Hepatocyte (in vitro differentiated cells): ENCODE results near the gene ALDH4A1. TPM values are rescaled to one million over a fixed set of nuclear protein-coding genes. Genes with fewer than 3 reads are reported as not detected.

Experiments used
- DNase-seq: peaks from one replicate; pipeline ENCODE4 v3.0.0-alpha.2; 2016; ENCODE audit warnings: low spot score
- H2AFZ ChIP-seq: fragments of 200-600 bp; sonication (generic); 2 replicates; pipeline ENCODE4 v1.6.0; 2016; ENCODE audit warnings: antibody characterized with exemption, mild to moderate bottlenecking
- H3K27ac ChIP-seq: fragments of 200-600 bp; sonication (generic); 2 replicates; pipeline ENCODE4 v1.5.1; 2016; ENCODE audit warnings: mild to moderate bottlenecking
- H3K27me3 ChIP-seq: fragments of 200-600 bp; sonication (generic); 2 replicates; pipeline ENCODE4 v1.6.1; 2016
- H3K36me3 ChIP-seq: fragments of 200-600 bp; sonication (generic); replicated peaks from 2 replicates; pipeline ENCODE4 v1.5.1; 2016; ENCODE audit warnings: low read depth; ENCODE audit not compliant: insufficient read depth
- H3K4me1 ChIP-seq: fragments of 200-600 bp; sonication (generic); 2 replicates; pipeline ENCODE4 v1.5.1; 2016; ENCODE audit warnings: mild to moderate bottlenecking, moderate library complexity; ENCODE audit not compliant: insufficient read depth
- H3K4me2 ChIP-seq: fragments of 200-600 bp; sonication (generic); 2 replicates; pipeline ENCODE4 v1.6.0; 2016
- H3K4me3 ChIP-seq: fragments of 200-600 bp; sonication (generic); 2 replicates; pipeline ENCODE4 v1.5.1; 2016; ENCODE audit warnings: mild to moderate bottlenecking
- H3K79me2 ChIP-seq: fragments of 200-600 bp; sonication (generic); 2 replicates; pipeline ENCODE4 v1.6.0; 2017; ENCODE audit warnings: mild to moderate bottlenecking
- H3K9me2 ChIP-seq: fragments of 200-600 bp; sonication (generic); replicated peaks from 2 replicates; pipeline ENCODE4 v1.6.0; 2017; ENCODE audit warnings: mild to moderate bottlenecking; ENCODE audit not compliant: insufficient read depth
- H3K9me3 ChIP-seq: fragments of 200-600 bp; sonication (generic); 2 replicates; pipeline ENCODE4 v1.5.1; 2016; ENCODE audit warnings: low read depth, mild to moderate bottlenecking
- H4K20me1 ChIP-seq: fragments of 200-600 bp; sonication (generic); 2 replicates; pipeline ENCODE4 v1.6.0; 2016; ENCODE audit warnings: mild to moderate bottlenecking; ENCODE audit not compliant: insufficient read depth, poor library complexity, severe bottlenecking
- CTCF ChIP-seq: fragments of 200-600 bp; sonication (generic); IDR thresholded peaks from 2 replicates; pipeline ENCODE4 v1.5.1; 2016; ENCODE audit warnings: antibody characterized with exemption, mild to moderate bottlenecking; ENCODE audit not compliant: poor library complexity
- EZH2 ChIP-seq: fragments of 200-600 bp; sonication (generic); IDR thresholded peaks from 2 replicates; pipeline ENCODE4 v1.6.1; 2016; ENCODE audit warnings: antibody characterized with exemption, mild to moderate bottlenecking, borderline replicate concordance
- EZH2phosphoT487 ChIP-seq: fragments of 200-600 bp; sonication (generic); IDR thresholded peaks from one replicate; pipeline ENCODE4 v1.6.1; 2018; ENCODE audit warnings: antibody characterized with exemption, mild to moderate bottlenecking, low read depth, moderate library complexity; ENCODE audit not compliant: unreplicated experiment, severe bottlenecking
- WGBS: methylation state at CpG from one replicate; pipeline ENCODE4 v1.1.6; 2016; ENCODE audit warnings: low lambda C conversion rate; ENCODE audit errors: missing lambda C conversion rate; 5-methylcytosine and 5-hydroxymethylcytosine counted together
- polyA plus RNA-seq: library from polyadenylated mRNA; unstranded; fragments of >200 nt; fragmentation: Nextera tagmentation; extraction: Ambion mirVana; gene quantifications from 2 replicates; pipeline ENCODE4 v1.2.1, GENCODE V29; 2016
- total RNA-seq: library from RNA; depleted of rRNA; stranded (reverse); fragments of >200 nt; gene quantifications from 2 replicates; pipeline ENCODE4 v1.2.3, GENCODE V29; 2014

ALDH4A1 gene
- total and polyA plus RNA-seq, 2 experiments from 2014 or later: 41.4 to 49.1 TPM

- peaks cover 82% of the 10 kb centered on the region for H3K79me2 ChIP-seq
- H3K9me2 ChIP-seq: no peaks in the 10 kb centered on the region
- TF ChIP-seq CTCF (no peak), EZH2phosphoT487 (no peak), EZH2 (no peak)
- no peak overlapping the region for H2AFZ ChIP-seq
- no peak overlapping the region for H3K4me3 ChIP-seq
- H3K27ac ChIP-seq: peak overlapping the region; percentile 91
- no peaks in the 10 kb centered on the region for H3K36me3 ChIP-seq
- DNase-seq: no peak
- WGBS: 83% methylated on average over 19 of the region's 19 CpGs
- peak overlapping the region; percentile 64 for H3K4me2 ChIP-seq
- no peaks in the 10 kb centered on the region for H4K20me1 ChIP-seq
- no peaks in the 10 kb centered on the region for H3K9me3 ChIP-seq
- no peaks in the 10 kb centered on the region for H3K27me3 ChIP-seq
- H3K4me1 ChIP-seq: peaks cover 53% of the 10 kb centered on the region
Observed at GRCh38 chr1:18950401-18951026, 48.2 kb upstream of the ALDH4A1 start.

- Histone ChIP-seq H3K4me3 (no peak overlapping the region), H3K27ac (peak overlapping the region; percentile 91), H3K9me3 (no peaks in the 10 kb centered on the region), H3K79me2 (peaks cover 81% of the 10 kb centered on the region), H3K4me2 (peak overlapping the region; percentile 64), H3K4me1 (peaks cover 53% of the 10 kb centered on the region), H3K36me3 (no peaks in the 10 kb centered on the region), H2AFZ (no peak overlapping the region), H3K27me3 (no peaks in the 10 kb centered on the region), H3K9me2 (no peaks in the 10 kb centered on the region), H4K20me1 (no peaks in the 10 kb centered on the region)
- no peak for DNase-seq
- WGBS: 36% methylated on average over 22 of the region's 22 CpGs
- TF ChIP-seq EZH2 (no peak), EZH2phosphoT487 (no peak), CTCF (no peak)
Observed at GRCh38 chr1:18949686-18950400, 47.5 kb upstream of the ALDH4A1 start.

GRCh38 chr1:18948913-18949685 is 46.7 kb upstream of the ALDH4A1 start:
- Histone ChIP-seq H3K4me1 (peaks cover 53% of the 10 kb centered on the region), H3K27me3 (no peaks in the 10 kb centered on the region), H3K36me3 (no peaks in the 10 kb centered on the region), H3K9me3 (no peaks in the 10 kb centered on the region), H3K4me3 (no peak overlapping the region), H3K79me2 (peaks cover 80% of the 10 kb centered on the region), H3K4me2 (peak overlapping the region; percentile 64), H4K20me1 (no peaks in the 10 kb centered on the region), H2AFZ (no peak overlapping the region), H3K27ac (peak overlapping the region; percentile 91), H3K9me2 (no peaks in the 10 kb centered on the region)
- DNase-seq: peak; percentile 74
- TF ChIP-seq EZH2phosphoT487: no peak
- TF ChIP-seq EZH2: no peak
- TF ChIP-seq CTCF: no peak
- WGBS: 50% methylated on average over 23 of the region's 23 CpGs
